Inferior parietal cortex (tissue), 1 donor: ENCODE measurements around the gene ARHGAP26.
"Not testable (repeated sequence)": the region's sequence is repeated elsewhere in the genome, so short reads cannot be mapped to it uniquely, and the experiment has no call there.

Source experiments
- DNase-seq: peaks from one replicate; pipeline ENCODE4 v3.0.0-alpha.2; 2016; ENCODE audit errors: extremely low spot score

The ARHGAP26 gene

DNA sequence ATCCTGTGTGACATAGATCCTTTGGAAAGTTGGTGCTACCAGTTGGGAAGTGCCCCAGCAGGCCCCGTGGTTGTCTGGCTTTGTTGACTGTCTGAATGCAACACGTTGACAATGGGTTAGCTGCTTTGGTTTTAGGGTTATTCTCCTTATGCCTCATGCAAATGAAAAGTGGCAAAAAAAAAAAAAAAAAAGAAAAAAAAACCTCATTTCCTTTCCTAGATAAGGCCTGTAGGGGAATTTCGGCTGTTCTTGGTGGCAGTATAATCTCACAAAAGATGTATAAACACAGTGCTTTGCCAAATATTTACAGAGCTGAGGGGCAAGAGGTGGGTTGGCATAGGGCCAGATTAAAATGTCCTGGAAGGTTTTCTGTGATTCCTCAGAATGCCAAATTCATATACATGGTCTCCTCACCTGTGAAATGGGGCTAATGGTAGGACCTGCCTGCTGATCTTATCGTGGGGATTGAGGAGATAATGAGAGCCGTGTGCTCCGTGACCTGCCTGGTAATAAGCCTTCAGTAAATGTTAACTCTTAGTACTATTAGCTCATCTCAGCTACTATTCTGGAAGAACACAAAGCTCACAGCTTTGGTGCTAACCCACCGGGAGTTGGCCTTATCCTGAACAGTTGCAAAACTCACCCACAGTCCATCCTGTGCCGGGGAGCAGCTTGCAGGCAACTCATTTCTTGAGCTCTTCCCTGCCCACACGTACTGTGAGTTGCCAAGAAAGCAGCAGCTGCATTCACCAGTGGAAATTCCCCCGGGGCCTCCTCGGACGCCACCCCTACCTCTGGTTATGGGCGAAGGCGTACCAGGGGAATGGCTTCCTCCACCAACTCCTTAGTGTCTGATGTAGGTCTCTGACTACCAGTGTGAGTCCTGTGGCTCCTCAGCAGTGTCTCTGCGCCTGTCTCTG lies 413.0 kb downstream of the ARHGAP26 start:
- peak; percentile 43 for DNase-seq

DNA sequence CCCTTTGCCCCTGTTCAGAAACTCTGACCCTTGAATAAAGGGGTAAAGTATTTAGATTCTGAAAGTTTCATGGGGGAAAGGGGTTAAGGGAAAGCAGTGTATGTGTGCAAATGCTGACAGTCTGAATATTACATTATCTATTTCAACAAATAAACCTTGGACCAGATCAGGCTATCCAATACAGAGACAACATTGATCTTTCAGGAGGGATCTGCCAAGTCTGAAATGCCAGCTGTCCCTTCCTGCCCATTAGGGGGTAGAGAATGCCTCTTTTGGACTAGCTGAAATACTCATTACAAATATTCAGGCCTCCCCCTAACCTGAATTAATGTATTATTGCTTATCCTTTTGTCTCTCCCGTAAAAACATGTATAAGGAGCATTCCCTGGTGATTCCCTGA lies 413.8 kb downstream of the ARHGAP26 start:
- DNase-seq: no peak

DNA sequence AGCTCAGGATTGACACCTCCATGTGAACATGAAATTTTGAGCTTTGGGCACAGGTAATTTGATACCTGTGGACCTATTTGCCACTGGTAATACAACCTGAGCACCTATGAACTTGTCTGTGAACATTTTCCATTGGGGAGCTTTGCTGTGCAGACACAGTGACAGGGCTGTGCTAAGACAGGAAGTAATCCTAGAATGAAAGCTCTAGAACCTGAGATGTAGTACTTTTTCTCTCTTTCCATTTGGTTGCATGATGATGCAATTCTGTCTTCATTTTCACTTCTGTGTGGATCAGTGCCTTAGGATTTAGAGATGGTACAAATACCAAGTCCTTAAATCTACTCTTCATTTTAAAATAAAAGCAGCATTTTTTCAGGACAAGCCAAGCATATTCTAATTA lies 416.4 kb downstream of the ARHGAP26 start:
- DNase-seq: no peak

DNA sequence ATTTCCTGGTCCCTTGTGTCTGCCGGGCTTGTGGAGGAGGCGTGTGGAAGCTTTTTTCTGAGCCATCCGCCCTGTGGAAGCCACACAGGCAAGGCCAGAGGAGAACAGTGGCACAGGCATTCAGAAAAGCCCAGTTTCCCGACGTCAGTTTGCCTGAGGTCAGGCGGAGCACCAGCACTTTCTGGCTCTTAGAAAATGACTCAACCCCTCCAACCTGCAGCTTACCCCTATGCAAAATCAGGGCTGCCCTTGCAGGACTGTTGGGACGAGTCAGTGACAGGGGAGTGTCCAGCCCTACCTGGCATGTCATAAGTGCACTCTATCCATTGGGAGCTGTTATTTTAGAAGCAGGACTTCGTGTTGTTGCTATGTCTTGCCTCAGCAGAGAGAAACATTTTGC lies 417.3 kb downstream of the ARHGAP26 start:
- DNase-seq: no peak

DNA sequence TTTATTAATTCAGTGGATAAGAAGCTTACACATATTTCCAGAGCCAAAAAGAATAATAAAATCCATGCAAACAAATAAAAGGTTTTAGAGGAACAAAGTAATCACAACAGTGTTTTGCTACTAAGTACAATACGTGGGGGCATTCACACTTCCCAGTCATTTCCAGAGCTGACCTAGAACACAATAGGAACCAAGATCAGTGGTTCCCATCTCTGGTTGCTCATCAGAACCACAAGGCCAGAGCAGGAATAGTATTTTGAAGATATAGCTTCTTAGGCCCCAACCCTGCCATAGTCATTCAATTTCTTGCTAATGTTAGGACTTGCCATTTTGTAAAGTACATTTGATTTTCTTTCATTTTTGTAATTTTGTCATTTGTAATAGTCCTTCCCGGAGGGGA lies 417.9 kb downstream of the ARHGAP26 start:
- DNase-seq: no peak

DNA sequence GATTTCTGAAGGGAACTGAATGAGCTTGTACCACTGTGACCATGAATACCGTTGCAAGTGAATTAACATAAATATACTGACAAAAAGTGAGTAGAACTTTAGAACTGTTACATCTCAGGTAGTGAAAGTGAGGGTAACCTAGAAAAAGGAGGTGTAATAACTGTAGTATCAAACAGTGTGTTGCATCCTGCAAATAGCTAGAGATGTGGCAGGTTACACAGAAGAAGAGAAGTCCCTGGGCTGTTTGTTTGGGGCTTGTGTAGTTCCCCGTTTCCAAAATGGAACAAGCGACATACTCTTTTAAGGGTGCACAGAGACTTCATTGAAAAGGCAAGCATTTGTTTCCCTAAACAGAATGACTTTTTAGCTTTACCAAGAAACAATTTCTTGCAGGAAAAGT lies 418.5 kb downstream of the ARHGAP26 start:
- DNase-seq: no peak

DNA sequence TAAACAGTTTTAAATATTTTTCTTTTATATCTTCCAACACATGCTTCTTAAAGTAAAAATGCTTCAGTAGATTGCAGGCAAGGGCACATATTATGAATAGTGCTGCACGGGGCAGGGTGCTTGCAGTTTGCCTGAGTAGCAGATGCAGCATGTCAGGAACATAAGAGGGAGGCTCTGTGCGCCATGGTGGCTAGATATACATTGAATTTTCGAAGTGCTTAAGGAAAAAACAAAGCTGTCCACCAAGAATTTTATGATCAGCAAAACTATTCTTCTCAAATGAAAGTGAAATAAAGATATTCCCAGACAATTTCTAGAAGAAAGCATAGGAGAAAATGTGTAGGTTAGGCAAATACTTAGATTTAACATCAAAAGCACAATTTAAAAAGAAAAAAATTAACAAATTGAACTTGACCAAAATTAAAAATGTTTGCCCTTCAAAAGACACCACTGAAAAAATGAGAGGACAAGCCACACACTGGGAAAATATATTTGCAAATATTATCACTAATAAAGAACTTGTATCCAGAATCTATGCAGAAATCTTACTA lies 420.2 kb downstream of the ARHGAP26 start:
- DNase-seq: no peak

DNA sequence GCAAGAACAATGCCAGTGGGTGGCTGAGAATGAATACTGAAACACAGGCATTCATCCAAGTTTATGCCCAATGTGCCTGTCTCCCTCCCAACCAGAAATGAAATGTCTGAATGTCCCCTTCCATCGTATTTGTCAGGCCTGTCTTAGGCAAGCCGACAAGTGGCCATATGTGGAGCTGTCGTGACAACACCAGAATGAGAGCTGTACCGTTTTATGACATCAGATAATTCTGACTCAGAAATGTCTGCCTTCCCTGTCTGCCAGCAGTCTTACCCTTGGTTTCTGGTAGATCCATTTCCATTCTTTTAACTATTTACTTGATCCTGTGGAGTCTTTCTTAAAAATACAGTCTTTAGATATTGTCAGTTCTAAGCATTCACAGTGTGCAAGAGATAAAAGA lies 421.5 kb downstream of the ARHGAP26 start:
- no peak for DNase-seq

DNA sequence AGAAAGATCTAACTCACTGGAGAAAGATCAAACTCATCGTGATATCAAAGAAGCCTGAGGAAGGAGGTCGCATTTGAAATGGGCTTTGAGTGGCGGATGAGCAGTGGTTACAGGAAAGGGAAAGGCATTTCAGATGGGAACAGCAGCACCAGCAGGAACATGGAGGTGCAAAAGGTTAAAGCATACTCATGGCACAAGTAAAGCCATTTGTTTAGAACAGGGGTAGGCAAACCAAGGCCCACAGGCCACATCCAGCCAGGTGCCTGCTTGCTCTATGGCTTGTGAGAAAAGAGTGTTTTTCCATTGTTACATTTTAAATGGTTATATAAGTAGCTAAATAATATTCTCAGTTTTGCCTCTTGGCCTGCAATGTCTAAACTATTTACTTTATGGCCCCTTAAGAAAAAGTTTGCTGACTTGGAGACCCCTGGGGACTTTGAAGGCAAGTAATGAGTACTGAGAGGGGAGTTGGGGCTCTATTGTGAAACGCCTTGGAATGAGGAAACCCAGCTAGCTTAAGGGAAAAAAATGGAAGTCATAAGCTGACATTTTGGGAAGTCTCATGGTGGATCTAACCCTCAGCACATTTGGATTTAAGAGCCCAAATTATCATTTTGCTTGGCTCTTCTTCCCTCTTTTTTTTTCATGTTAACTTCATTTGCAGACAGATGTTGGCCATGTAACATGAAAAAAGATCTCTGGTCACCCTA lies 422.2 kb downstream of the ARHGAP26 start:
- DNase-seq: no peak

DNA sequence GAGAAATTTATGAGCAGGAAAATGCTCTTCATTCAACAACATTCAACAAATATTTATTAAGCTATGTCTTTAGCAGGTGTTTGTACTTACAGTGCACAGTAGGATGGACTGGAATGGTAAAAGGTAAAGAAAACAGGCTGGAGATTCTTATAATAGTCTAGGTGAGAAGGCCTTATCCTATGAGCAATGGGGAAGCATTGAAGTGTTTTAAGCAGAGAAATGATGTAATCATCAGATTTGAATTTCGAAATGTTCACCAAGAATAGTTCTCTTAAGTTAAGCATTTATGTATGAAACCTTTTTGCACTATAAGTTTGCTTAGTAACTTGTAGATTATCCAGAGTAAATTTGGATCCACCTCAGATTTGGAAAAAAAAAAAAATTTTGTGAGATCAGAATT lies 424.0 kb downstream of the ARHGAP26 start:
- DNase-seq: no peak

DNA sequence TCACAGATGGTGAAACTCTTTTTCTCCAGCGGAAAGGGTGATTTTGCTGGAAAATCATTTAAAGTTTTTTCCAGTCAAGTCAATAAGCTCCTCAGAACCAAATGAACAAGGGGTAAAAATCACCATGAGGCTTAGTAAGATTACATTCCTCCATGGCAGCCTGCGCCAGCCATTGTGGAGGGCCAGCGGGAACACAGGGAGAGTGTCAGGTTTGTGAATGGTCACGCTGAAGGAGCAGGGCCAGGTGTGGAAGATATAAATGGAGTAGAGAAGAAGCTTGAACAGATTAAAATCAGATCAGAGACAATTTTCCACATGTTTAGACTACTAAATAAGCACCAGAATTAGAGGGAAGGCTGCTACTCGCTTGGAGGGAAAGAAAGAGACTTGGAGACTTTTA lies 424.5 kb downstream of the ARHGAP26 start:
- DNase-seq: no peak

DNA sequence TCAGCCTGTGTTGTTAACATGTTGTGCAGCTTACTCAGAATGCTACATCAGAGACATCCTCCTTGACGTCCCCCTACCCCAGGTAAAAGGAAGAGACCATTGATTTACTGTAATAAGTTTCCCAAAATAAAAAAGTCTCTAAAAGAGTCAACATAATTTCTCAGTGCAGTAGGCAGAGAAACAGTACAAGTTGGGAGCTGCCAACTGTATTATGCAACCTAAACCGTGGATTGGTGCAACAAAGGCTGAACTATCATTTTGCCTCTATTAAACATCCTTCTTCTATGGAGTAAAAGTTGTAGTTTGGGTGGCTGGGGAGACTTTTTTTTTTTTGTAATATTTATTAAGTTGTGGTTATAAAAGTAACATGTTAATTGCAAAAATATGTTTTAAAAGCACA lies 425.3 kb downstream of the ARHGAP26 start:
- no peak for DNase-seq

DNA sequence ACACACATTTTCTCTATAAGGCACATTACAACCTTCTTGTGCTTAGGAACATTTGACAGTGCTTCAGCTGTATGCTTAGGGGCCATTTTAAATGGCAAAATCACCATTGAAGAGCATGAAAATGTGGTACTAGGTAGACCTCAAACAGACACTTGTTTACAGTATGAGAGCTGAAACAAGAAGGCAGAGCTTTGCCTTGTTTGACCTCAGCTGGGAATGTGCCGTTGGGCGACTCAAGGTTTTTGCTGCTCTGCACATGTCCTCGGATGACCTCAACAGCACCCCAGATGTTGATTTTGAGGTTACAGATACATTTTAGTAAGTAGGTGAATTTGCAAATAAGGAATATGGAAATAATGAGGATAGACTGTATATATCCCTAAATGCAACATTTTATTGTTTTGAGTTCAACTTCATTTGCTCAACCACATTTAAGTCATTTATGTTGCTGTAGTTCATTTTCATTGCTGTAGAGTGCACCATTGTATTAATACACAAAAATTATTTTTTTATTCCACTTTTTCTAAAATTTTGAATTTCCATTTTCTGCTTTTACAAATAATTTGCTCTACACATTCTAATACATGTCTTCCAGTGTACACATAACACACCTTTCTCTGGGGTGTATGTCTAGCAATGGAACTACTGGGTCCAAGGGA lies 426.6 kb downstream of the ARHGAP26 start:
- no peak for DNase-seq

DNA sequence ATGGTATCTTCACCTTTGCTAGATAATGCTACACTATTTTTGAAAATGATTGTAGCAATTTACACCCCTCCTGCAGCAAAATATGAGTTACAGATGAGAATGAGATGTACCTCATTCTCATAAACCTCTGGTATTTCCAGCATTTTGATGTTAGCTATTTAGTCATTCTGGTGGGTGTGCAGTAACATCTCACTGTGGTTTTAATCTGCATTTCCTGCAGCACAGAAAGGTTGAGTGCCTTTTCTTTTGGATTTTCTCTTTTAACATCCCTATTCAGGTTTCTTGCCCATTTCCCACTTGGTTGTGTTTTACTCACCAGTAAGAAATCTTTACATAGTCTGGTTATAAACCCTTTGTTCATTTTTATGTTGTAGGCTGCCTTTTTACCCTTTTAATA lies 427.1 kb downstream of the ARHGAP26 start:
- no peak for DNase-seq

DNA sequence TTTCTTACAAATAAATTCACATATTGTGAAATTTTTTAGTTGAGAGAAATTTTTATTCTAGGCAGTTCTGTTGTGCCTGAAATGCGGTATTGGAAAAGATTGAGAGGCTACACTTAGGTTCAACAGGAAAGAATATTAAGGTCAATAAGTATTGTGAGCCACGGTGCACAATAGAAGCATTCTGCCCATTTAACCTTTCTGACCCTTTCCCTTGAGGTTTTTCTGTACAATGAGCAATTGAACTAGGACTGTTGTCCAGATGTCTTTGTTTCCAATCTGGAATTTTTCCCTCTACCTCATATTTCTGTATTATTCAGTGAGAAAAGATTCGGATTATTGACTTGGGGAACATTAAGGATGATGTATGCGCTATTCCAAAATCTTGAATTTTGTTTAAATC lies 428.2 kb downstream of the ARHGAP26 start:
- no peak for DNase-seq

DNA sequence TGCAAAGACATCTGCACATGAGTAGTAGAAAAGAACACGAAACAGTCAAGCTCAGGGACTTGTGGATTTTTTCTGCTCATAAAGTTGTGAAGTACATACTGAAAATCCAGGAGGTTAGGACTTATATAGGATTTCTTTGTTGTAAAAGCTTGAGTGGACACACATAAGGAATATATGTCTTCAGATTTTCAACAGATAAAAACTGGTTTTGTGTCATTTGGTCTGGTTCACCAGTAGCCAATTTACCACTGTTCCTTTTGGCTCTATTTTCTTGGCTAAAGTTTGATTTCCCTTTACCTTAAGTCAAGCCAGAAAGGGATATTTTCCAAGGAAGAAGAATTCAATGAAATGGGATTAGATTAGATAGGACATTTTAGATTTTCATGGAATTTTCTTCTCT lies 429.0 kb downstream of the ARHGAP26 start:
- no peak for DNase-seq

DNA sequence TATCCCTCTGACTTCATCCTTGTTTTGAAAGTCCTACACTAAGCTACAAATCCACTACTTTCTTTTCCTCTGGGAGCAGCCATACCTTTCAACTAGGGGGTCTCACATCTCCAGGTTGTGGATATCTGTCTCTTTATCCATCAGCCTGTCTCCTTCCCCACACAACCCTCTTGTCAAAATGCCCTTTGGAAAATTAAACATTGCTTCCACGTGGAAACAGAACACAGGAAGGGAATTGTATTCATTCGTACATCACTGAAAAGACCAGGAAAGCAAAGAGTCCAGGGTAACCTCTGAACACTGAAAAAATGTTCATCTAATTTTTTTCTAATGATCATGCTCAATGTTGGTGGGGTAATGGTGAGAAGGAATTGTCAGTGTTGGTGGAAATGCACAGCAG lies 429.7 kb downstream of the ARHGAP26 start:
- DNase-seq: no peak

DNA sequence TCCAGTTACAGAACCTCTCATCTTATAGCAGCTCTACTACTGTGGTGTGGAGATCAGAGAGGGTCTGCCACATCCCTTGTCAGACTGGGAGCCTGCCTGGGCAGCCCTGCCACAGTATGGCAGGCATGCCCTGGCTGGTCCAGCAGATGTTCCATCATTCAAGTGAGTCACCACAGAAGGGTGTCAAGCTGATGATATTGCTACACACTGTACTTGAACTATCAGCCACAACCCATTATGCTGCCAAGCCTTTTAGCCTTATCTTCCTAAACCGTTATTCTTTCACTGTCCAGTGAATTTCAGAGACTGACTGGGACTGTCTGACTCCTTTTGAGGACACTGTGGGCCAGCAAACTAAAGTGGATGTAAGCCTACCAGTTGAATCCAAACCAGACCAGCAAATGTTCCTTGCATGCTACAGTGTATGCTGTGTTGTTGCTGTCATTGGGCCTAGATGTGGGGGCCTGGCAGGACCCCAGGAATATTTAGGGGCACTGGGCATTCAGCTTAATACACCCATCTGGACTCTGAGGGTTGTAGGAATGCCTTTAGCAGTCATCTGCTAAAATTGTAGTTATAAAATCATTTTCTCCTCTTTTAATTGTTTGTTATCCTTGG lies 430.7 kb downstream of the ARHGAP26 start:
- DNase-seq: no peak

DNA sequence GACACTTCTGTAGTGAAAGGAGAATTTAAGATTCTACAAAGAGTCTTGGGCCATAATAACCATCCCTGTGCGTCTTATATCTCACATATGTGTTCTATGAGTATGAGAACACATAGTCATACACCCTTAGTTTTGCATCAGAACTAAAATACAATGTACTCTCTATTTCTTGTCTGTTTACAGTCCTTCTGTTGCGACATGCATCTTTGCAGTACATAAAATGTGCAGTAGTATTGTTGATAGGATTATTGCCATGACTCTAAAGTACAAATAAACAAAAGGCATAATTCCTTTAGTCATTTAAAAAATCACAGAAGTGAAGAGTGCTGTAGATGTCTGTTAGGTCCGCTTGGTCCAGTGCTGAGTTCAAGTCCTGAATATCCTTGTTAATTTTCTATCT lies 431.4 kb downstream of the ARHGAP26 start:
- no peak for DNase-seq

DNA sequence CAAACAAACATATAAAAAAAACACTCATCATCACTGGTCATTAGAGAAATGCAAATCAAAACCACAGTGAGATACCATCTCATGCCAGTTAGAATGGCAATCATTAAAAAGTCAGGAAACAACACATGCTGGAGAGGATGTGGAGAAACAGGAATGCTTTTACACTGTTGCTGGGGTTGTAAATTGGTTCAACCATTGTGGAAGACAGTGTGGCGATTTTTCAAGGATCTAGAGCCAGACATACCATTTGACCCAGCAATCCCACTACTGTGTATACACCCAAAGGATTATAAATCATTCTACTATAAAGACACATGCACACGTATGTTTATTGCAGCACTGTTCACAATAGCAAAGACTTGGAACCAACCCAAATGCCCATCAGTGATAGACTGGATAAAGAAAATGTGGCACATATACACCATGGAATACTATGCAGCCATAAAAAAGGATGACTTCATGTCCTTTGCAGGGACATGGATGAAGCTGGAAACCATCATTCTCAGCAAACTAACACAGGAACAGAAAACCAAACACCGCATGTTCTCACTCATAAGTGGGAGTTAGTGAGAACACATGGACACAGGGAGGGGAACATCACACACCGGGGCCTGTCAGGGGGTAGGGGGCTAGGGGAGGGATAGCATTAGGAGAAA lies 433.3 kb downstream of the ARHGAP26 start:
- not testable (repeated sequence) for DNase-seq

DNA sequence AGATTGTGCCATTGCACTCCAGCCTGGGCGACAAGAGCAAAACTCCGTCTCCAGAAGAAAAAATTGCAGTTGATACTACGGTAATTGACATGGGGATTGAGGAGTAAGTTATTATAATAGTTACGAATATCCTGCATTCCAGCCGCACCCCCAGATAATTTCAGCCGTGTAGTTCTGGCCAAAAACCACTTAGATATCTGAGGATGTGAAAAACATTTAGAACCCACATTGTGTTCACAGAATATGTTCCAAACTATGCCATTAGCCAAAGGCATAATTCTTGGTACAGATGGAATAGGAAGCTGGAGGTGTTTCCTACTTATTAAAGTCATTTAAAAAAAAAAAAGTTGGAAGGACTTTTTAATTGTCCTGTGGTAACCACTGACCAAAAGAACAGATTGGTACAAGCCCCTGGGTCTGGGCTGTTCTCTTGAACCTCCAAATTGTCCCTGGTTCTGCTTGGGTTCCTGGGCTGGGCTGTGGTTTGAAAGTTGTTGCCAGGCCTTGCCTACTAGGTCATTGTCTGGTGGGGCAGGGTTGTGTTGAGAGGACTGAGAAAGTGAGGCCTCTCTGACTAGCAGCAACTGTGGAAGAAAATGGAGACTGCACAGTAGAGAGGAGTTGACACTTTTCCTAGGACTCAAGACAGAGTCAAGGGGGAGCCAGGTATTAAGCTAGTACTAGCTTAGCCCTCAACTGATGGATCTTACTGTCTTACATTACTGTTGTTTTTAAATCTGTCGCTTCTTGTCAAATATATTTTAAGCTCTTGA lies 434.5 kb downstream of the ARHGAP26 start:
- DNase-seq: no peak
